22Rv1 (cell line): ENCODE data around the gene MYO7B.
"Not testable (repeated sequence)": the region's sequence is repeated elsewhere in the genome, so short reads cannot be mapped to it uniquely, and the experiment has no call there.

Experiments used
- H3K27ac ChIP-seq: fragments of 450-650 bp; 2 replicates; pipeline ENCODE4 v1.5.1; 2017
- ZFX ChIP-seq: fragments of 450-650 bp; IDR thresholded peaks from 2 replicates; pipeline ENCODE4 v1.6.1; 2017; ENCODE audit warnings: antibody characterized with exemption, borderline replicate concordance
- TF ChIP-seq, protein P1 (sequence below): fragments of 450-650 bp; IDR thresholded peaks from 2 replicates; pipeline ENCODE4 v1.5.1; 2017; ENCODE audit warnings: mild to moderate bottlenecking

MYO7B gene

GRCh38 chr2:127570282-127571250 lies 35.1 kb downstream of the MYO7B start:
- no peak overlapping the region for H3K27ac ChIP-seq
- TF ChIP-seq, protein P1, sequence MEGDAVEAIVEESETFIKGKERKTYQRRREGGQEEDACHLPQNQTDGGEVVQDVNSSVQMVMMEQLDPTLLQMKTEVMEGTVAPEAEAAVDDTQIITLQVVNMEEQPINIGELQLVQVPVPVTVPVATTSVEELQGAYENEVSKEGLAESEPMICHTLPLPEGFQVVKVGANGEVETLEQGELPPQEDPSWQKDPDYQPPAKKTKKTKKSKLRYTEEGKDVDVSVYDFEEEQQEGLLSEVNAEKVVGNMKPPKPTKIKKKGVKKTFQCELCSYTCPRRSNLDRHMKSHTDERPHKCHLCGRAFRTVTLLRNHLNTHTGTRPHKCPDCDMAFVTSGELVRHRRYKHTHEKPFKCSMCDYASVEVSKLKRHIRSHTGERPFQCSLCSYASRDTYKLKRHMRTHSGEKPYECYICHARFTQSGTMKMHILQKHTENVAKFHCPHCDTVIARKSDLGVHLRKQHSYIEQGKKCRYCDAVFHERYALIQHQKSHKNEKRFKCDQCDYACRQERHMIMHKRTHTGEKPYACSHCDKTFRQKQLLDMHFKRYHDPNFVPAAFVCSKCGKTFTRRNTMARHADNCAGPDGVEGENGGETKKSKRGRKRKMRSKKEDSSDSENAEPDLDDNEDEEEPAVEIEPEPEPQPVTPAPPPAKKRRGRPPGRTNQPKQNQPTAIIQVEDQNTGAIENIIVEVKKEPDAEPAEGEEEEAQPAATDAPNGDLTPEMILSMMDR, result no peak
- no peak for TF ChIP-seq ZFX

- H3K27ac ChIP-seq, result not testable (repeated sequence)
Observed at GRCh38 chr2:127572352-127572751, 36.9 kb downstream of the MYO7B start.

GRCh38 chr2:127572841-127573240 lies 37.4 kb downstream of the MYO7B start:
- TF ChIP-seq ZFX, result no peak
- TF ChIP-seq, protein P1, result no peak
- H3K27ac ChIP-seq, result no peak overlapping the region

DNA sequence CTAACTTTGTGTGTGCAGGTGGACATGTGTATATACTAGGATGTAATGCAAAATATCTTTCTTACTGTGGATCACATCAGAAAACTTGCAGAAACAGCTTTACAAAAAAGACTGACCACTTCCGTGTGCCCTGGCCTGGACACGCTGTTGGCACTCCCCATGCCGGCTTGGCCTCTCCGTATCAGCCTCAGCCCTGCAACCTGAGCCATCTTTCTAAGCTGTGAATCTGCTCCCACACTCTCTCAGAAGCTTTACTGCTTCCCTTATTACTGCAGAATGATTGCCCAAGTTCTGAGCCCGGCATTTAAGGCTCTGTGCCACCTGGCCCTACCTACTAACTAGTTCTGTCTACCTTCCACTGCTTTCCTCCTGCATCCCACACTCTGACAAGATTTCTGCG lies 37.8 kb downstream of the MYO7B start:
- H3K27ac ChIP-seq, result no peak overlapping the region
- TF ChIP-seq, protein P1, result no peak
- no peak for TF ChIP-seq ZFX

GRCh38 chr2:127573771-127574170 lies 38.3 kb downstream of the MYO7B start:
- H3K27ac ChIP-seq, result no peak overlapping the region
- TF ChIP-seq ZFX, result no peak
- TF ChIP-seq, protein P1, result no peak

DNA sequence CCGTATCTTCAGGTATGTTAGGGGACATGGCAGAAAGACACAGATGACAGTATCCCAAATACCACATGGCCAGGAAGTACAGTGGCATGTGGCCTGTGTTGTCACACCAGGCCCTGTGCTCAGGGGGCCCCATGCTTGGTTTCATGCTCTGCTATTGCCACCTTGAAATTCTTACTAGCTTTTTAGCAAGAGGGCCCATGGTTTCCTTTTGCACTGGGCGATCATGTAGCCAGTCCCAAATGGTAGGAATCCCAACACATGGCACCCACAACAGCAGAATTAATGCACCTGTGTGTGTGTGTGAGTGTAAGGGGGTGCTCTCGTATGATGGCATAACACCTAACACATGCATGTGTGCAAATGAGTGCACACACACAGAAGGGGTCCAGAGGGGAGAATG lies 39.2 kb downstream of the MYO7B start:
- no peak for TF ChIP-seq ZFX
- TF ChIP-seq, protein P1, result no peak
- no peak overlapping the region for H3K27ac ChIP-seq

- TF ChIP-seq, protein P1, result no peak
- TF ChIP-seq ZFX, result no peak
- H3K27ac ChIP-seq, result no peak overlapping the region
Observed at GRCh38 chr2:127575185-127575765, 39.8 kb downstream of the MYO7B start.
